Measurements from ENCODE around the gene DMAC2.
"Not testable (repeated sequence)": the region's sequence is repeated elsewhere in the genome, so short reads cannot be mapped to it uniquely, and the experiment has no call there.

DMAC2 gene

DNA sequence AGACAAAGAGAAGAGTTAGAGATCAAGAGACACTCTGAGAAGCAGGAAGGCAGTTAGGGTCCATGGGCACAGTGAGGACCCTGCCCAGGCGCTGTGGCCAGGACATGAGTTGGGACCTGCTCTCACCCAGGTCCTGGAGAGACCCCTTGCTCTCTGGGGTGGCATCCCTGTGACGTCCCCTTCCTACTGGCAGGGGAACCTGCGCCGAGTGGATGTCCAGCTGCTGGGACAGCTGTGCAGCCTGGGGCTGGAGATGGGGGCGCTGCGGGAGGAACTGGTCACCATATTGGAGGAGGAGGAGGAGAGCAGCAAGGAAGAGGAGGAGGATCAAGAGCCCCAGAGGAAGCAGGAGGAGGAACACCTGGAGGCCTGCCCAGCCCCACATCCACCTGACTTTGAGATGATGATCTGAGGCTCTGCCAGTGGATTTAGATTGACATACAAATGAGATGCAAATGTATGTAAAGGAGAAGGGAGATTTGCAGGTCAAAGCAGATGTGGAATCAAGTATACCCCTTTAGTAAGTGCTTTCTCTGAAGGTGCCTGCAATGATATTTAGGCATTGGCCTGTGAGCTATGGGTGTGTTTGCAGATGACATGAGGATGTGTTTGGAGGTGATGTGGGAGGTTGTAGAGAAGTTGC, 4.2 kb upstream of the DMAC2 start:
- DNase-seq (ENCODE audit: low read depth in 1 of 2, low spot score in 1 of 2) = no peak

- DNase-seq (ENCODE audit: low read depth in 1 of 2, low spot score in 1 of 2) = no peak
Observed at GRCh38 chr19:41442473-41443355, 3.0 kb upstream of the DMAC2 start, which contains the start of gene ERICH4. TSS of gene ERICH4 (plus strand) at chr19:41443156. CDS start at chr19:41443170, 14 bp downstream.

GRCh38 chr19:41441321-41441945, 1.7 kb upstream of the DMAC2 start:
- no peak for DNase-seq (ENCODE audit: low read depth in 1 of 2, low spot score in 1 of 2)

GRCh38 chr19:41437944-41438574, 1.7 kb downstream of the DMAC2 start:
- no peak for DNase-seq (ENCODE audit: low read depth in 1 of 2, low spot score in 1 of 2)

- no peak for DNase-seq (ENCODE audit: low read depth in 1 of 2, low spot score in 1 of 2)
Observed at GRCh38 chr19:41436674-41436951, 3.1 kb downstream of the DMAC2 start.

DNA sequence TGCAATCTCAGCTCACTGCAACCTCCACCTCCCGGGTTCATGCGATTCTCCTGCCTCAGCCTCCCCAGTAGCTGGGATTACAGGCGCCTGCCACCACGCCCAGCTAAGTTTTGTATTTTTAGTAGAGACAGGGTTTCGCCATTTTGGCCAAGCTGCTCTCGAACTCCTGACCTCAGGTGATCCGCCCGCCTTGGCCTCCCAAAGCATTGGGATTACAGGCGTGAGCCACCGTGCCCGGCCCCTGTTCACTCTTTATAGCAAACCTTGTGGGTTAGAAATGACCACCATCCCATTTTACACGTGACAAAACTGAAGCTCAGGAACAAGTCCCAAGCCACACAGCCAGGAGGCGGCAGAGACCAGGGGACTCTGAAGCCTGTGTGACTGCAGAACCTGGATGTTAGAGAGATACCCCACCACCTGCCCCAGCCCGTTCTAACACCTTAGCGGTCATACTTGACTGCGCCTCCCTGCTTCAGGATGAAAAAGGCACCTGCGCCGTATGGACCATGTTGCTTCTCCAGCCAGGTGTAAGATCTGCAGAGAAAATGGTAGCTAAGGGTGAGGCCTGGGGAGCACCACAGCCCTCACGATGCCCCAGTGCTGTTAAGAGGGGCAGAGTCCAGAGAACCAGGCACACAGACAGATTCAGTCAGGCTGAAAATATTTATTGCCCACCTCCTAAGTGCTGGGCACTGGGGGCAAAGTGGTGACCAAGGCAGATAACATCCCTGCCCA, 3.6 kb downstream of the DMAC2 start:
- DNase-seq (ENCODE audit: low read depth in 1 of 2, low spot score in 1 of 2) = no peak

DNA sequence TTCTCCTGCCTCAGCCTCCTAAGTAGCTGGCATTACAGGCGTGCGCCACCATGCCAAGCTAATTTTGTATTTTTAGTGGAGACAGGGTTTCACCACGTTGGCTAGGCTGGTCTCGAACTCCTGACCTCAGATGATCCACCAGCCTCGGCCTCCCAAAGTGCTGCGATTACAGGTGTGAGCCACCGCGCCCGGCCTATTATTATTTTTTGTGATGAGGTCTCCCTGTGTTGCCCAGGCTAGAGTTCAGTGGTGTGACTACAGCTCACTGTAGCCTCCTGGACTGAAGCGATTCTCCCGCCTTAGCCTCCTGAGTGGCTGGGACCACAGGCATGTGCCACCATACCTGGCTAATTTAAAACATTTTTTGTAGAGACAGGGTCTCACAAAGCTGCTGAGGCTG, 4.3 kb downstream of the DMAC2 start:
- not testable (repeated sequence) for DNase-seq (ENCODE audit: low read depth in 1 of 2, low spot score in 1 of 2)

GRCh38 chr19:41434450-41434849, 5.3 kb downstream of the DMAC2 start:
- no peak for DNase-seq (ENCODE audit: low read depth in 1 of 2, low spot score in 1 of 2)

DNA sequence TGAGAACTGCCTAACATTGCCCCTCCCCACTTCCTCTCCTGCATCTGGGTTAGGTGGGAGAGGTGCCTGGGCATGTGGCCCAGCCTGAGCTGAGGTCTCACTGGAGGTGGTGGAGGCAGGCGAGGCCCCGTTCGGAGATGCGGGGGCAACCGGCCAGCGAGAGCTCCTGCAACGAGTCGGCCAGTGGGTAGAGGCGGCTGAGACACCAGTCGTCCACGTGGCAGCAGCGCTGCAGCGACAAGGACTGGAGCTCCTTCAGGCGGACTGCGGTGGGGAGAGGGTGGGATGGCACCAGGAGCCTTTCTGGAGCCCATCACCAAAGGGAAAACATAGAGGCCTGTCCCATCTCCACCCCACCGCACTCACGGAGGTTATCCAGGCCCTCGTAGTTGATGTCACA, 6.5 kb downstream of the DMAC2 start:
- DNase-seq (ENCODE audit: low read depth in 1 of 2, low spot score in 1 of 2) = no peak

GRCh38 chr19:41431426-41432386, 8.0 kb downstream of the DMAC2 start:
- no peak for DNase-seq (ENCODE audit: low read depth in 1 of 2, low spot score in 1 of 2)

GRCh38 chr19:41430922-41431321, 8.8 kb downstream of the DMAC2 start:
- no peak for DNase-seq (ENCODE audit: low read depth in 1 of 2, low spot score in 1 of 2)

DNA sequence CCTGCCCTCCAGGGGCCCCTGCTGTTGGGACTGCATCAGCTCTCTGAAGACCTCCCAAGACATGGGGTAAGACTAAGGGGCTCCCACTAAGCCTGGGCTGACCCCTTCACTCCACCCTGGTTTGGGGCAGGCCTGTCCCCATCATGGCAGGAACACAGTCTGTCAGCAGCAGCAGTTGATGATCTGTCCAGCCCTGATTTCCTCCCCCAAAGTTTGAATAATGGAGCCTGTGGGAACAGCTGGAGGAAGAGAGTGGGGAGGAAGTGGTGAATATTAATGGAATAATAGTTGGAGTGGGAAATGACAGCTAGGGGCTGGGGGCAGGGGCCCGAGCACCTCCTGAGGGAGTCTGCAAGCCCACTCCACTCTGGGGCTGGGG, 11.2 kb downstream of the DMAC2 start:
- no peak for DNase-seq (ENCODE audit: low read depth in 1 of 2, low spot score in 1 of 2)

DNA sequence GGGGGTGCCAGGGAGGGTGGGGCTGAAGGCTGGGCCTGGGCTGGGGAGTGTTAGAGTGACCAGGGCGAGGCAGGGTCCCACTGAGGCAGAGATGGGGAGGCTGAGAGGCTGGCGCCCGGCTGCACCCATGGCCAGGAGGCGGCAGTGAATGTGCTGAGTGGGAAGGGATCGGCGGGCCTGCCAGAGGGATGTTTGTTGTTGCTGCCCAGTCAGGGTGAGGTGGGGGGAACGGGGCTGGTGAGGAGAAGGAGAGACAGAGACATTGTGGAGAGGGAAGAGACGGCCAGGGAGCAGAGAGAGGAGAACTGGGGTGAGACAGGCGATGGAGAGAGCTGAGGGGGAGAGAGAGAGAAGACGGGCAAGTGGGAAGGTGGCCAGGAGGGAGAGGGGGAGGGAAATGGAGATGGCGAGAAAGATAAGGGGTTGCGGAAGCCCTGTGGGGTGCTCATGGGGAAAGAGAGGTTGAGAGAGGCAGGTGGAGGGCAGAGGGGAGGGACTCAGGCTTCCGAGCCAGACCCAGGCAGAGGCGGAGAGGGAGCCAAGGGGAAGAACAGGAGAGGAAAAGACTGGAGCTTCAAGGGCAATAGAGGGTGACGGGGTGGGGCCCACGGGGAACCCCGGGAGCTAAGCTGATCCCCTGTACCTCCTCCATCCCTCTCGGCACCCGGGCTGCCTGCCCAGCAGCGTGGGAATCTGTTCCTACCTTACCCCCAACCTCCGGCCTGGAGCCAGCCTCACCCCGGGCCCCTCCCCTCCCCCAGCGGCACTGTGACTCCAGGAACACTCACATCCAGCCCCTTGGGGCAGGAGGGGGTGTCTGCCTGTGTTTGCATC, 11.8 kb downstream of the DMAC2 start:
- DNase-seq (ENCODE audit: low read depth in 1 of 2, low spot score in 1 of 2) = peak; percentile 17 to 21

DNA sequence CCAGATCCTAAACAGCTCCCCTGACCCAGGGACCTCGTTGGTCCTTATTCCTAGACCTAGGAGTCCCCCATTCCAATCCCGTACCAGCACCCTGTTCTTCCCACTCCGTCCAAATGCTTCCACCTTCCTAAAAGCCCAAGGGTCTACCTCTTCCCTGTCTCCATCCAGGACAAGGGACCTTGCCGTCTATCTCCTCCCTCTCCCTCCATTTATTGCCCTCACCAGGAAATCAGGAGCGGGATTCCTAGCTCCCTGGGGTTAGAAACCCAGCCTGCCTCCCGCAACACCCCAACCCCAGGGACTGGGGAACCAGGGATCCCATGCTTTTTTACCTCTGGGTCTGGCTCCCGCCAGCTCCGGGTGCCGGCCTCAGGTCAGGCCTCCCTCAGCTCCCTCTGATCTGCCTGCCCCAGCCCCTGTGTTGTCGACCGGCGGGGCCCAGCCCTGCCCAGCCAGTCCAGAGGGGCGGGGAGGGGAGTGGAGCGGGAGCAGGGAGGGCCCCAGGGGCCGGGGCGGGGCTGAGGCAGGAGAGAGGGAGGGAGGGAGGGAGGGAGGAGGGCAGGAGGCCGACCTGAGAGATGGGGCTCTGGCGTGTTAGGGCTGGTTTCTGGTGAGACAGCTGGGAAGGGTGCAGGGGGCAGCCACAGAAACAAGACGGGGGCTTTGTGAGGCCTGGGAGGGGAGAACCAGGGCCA, 12.6 kb downstream of the DMAC2 start, which contains the start of gene B3GNT8:
TSS of gene B3GNT8 (minus strand) at position 423 of the 695 bp plus-strand sequence. CDS start 596 bp downstream, outside the sequence.
- peak in 1 of 2 donors; percentile 25 for DNase-seq (ENCODE audit: low read depth in 1 of 2, low spot score in 1 of 2)

DNA sequence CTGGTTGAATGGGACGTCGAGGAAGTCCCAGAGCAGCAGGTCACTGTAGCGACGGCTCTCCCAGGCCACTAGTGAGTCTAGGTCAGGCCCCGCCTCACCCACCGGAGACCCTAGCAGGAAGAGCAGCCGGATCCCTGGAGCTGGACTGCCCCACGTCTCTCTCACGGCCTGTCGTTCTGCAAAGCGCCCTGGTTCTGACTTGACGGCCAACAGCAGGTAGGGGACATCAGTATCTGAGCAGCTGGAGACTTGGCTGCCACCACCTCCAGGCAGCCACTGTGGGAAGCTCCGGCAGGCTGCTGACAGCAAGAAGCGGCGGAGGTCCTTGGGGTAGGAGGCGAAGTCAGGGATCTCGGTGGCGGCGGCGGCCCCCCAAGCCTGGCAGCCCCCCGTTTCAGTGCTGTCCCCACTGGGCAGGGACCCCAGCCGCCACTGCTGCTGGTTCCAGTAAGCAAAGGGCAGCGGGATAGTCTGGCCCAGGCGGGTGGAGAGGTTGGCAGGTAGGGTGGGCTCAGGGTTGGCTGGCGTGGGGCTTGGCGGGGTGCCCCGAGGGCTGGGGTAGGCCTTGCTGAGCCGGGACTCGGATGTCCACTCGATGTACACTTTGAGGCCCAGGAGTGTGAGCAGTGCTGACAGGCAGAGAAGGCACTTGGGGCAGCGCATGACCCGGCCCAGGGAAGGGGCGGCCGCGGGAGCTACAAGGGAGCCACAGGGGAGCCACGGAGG, 13.4 kb downstream of the DMAC2 start:
- DNase-seq (ENCODE audit: low read depth in 1 of 2, low spot score in 1 of 2) = no peak

GRCh38 chr19:41425174-41426115, 14.3 kb downstream of the DMAC2 start:
- no peak for DNase-seq (ENCODE audit: low read depth in 1 of 2, low spot score in 1 of 2)

All from activated T-helper 1 cell treated with anti-CD3 and anti-CD28 coated beads, Interleukin-2, amount 50 U/mL, for 16 hours (primary cell).